ENCODE results near the gene GPD1. TPM values are rescaled to one million over a fixed set of nuclear protein-coding genes. Genes with fewer than 3 reads are reported as not detected.
A peak's percentile ranks its signal among the peaks of the same experiment; 100 is the strongest.

The GPD1 gene
- total and polyA plus RNA-seq, 9 of the 15 experiments (the other 6 are each of a cell fraction or from before 2014, with no cell fraction given) = 0.13 to 1.00 (median 0.55) TPM

DNA sequence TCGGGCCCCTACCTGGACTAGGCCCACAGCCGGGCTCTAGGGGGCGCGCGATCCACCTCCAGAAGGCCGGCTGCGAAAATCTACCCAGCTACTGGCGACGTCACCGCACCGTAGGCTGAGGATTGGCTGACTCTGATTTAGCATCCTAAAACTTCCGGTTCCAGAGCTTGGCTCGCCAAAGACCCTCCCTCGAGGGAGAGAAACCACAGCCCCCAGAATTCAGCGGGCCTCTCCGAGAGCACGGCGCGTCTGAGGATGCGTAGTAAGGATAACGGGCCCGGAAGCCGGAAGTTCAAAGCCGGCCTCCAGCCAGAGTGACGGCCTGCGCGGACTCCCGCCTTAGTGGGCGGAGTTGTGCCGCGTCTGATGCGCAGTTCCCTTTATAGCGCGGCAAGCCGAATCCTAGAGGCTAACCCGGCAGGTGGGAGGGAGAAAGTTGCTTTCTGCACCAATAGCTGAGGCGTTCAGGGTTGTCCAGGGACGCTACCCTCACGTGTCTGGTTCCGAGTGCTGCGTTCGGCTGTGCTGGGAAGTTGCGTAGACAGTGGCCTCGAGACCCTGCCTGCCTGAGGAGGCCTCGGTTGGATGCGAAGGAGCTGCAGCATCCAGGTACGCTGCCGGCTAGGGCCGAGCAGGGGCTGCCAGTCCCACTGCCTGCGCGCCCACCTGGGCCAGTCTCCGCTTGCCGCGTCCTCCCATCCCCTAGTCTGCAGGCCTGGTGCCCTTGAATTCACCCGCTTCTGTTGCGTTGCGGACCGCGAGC is 8.1 kb downstream of the GPD1 start, which contains the start of gene COX14 (continued):
- peak; percentile 59; the same call in 1 of the 2 replicates for TF ChIP-seq CEBPG (CRISPR knock-in tag; IDR thresholded peaks at IDR 0.05)
- no peak for TF ChIP-seq CEBPG (tag; conservative IDR thresholded peaks at IDR 0.05 in 1 of 2, IDR thresholded peaks at IDR 0.05 in 1 of 2)
- peak; percentile 79 for TF ChIP-seq RBBP5 (IDR thresholded peaks at IDR 0.05; ENCODE audit: borderline replicate concordance, insufficient read depth, low read length, poor library complexity, severe bottlenecking)
- no peak; the same call in 1 of the 2 replicates for TF ChIP-seq TEAD4 (IDR thresholded peaks at IDR 0.05; ENCODE audit: low read length)
- no peak for TF ChIP-seq TEAD4 (CRISPR knock-in tag; IDR thresholded peaks at IDR 0.05; ENCODE audit: borderline replicate concordance)
- no peak for TF ChIP-seq DACH1 (IDR thresholded peaks at IDR 0.05; ENCODE audit: partially characterized antibody)
- TF ChIP-seq L3MBTL2 (IDR thresholded peaks at IDR 0.05) = peak; percentile 85
- no peak for TF ChIP-seq BRD9 (IDR thresholded peaks at IDR 0.05; ENCODE audit: low read depth, partially characterized antibody)
- TF ChIP-seq ZNF146 (CRISPR knock-in tag; IDR thresholded peaks at IDR 0.05; ENCODE audit: unreplicated experiment) = no peak
- TF ChIP-seq TBP (optimal IDR thresholded peaks at IDR 0.05; ENCODE audit: low read depth, low read length) = peak; percentile 73
- TF ChIP-seq, protein P1, sequence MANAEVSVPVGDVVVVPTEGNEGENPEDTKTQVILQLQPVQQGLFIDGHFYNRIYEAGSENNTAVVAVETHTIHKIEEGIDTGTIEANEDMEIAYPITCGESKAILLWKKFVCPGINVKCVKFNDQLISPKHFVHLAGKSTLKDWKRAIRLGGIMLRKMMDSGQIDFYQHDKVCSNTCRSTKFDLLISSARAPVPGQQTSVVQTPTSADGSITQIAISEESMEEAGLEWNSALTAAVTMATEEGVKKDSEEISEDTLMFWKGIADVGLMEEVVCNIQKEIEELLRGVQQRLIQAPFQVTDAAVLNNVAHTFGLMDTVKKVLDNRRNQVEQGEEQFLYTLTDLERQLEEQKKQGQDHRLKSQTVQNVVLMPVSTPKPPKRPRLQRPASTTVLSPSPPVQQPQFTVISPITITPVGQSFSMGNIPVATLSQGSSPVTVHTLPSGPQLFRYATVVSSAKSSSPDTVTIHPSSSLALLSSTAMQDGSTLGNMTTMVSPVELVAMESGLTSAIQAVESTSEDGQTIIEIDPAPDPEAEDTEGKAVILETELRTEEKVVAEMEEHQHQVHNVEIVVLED (CRISPR knock-in tag; IDR thresholded peaks at IDR 0.05) = peak; percentile 60
- no peak for TF ChIP-seq NFE2 (IDR thresholded peaks at IDR 0.05; ENCODE audit: low read depth)
- TF ChIP-seq MCM5 (IDR thresholded peaks at IDR 0.05; ENCODE audit: low read depth) = no peak
- TF ChIP-seq, protein P2, sequence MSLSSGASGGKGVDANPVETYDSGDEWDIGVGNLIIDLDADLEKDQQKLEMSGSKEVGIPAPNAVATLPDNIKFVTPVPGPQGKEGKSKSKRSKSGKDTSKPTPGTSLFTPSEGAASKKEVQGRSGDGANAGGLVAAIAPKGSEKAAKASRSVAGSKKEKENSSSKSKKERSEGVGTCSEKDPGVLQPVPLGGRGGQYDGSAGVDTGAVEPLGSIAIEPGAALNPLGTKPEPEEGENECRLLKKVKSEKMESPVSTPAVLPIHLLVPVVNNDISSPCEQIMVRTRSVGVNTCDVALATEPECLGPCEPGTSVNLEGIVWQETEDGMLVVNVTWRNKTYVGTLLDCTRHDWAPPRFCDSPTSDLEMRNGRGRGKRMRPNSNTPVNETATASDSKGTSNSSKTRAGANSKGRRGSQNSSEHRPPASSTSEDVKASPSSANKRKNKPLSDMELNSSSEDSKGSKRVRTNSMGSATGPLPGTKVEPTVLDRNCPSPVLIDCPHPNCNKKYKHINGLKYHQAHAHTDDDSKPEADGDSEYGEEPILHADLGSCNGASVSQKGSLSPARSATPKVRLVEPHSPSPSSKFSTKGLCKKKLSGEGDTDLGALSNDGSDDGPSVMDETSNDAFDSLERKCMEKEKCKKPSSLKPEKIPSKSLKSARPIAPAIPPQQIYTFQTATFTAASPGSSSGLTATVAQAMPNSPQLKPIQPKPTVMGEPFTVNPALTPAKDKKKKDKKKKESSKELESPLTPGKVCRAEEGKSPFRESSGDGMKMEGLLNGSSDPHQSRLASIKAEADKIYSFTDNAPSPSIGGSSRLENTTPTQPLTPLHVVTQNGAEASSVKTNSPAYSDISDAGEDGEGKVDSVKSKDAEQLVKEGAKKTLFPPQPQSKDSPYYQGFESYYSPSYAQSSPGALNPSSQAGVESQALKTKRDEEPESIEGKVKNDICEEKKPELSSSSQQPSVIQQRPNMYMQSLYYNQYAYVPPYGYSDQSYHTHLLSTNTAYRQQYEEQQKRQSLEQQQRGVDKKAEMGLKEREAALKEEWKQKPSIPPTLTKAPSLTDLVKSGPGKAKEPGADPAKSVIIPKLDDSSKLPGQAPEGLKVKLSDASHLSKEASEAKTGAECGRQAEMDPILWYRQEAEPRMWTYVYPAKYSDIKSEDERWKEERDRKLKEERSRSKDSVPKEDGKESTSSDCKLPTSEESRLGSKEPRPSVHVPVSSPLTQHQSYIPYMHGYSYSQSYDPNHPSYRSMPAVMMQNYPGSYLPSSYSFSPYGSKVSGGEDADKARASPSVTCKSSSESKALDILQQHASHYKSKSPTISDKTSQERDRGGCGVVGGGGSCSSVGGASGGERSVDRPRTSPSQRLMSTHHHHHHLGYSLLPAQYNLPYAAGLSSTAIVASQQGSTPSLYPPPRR (CRISPR knock-in tag; IDR thresholded peaks at IDR 0.05; ENCODE audit: borderline replicate concordance) = no peak
- no peak for TF ChIP-seq BRD4 (IDR thresholded peaks at IDR 0.05)
- peak; percentile 93 for TF ChIP-seq SP1 (CRISPR knock-in tag; IDR thresholded peaks at IDR 0.05)
- TF ChIP-seq, protein P3, sequence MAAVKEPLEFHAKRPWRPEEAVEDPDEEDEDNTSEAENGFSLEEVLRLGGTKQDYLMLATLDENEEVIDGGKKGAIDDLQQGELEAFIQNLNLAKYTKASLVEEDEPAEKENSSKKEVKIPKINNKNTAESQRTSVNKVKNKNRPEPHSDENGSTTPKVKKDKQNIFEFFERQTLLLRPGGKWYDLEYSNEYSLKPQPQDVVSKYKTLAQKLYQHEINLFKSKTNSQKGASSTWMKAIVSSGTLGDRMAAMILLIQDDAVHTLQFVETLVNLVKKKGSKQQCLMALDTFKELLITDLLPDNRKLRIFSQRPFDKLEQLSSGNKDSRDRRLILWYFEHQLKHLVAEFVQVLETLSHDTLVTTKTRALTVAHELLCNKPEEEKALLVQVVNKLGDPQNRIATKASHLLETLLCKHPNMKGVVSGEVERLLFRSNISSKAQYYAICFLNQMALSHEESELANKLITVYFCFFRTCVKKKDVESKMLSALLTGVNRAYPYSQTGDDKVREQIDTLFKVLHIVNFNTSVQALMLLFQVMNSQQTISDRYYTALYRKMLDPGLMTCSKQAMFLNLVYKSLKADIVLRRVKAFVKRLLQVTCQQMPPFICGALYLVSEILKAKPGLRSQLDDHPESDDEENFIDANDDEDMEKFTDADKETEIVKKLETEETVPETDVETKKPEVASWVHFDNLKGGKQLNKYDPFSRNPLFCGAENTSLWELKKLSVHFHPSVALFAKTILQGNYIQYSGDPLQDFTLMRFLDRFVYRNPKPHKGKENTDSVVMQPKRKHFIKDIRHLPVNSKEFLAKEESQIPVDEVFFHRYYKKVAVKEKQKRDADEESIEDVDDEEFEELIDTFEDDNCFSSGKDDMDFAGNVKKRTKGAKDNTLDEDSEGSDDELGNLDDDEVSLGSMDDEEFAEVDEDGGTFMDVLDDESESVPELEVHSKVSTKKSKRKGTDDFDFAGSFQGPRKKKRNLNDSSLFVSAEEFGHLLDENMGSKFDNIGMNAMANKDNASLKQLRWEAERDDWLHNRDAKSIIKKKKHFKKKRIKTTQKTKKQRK (IDR thresholded peaks at IDR 0.05; ENCODE audit: borderline replicate concordance, low read depth, low read length) = no peak; the same call in 1 of the 2 replicates
- no peak for TF ChIP-seq KDM4B (IDR thresholded peaks at IDR 0.05; ENCODE audit: borderline replicate concordance in 2 of 2, low read depth in 1 of 2)
